NCI-H460 (cell line): ENCODE data around the gene KLF17. TPM values are rescaled to one million over a fixed set of nuclear protein-coding genes. Genes with fewer than 3 reads are reported as not detected.

ENCODE experiments used
- DNase-seq: peaks from one replicate; pipeline ENCODE4 v3.0.0-alpha.2; 2016; ENCODE audit warnings: low read depth; ENCODE audit errors: extremely low read depth
- small RNA-seq, 2 experiments: library from RNA; depleted of rRNA; stranded (forward); fragments of <200 nt; gene quantifications; one replicate each; pipeline ENCODE3, GENCODE V24; 2014
- total RNA-seq: library from RNA; depleted of rRNA; stranded (reverse); fragments of >200 nt; shearing (Covaris generic); gene quantifications from 2 replicates; pipeline ENCODE4 v1.2.3, GENCODE V29; 2014; rRNA removed

Gene KLF17
- total RNA-seq, 1 experiment from 2014 or later: not detected

DNA sequence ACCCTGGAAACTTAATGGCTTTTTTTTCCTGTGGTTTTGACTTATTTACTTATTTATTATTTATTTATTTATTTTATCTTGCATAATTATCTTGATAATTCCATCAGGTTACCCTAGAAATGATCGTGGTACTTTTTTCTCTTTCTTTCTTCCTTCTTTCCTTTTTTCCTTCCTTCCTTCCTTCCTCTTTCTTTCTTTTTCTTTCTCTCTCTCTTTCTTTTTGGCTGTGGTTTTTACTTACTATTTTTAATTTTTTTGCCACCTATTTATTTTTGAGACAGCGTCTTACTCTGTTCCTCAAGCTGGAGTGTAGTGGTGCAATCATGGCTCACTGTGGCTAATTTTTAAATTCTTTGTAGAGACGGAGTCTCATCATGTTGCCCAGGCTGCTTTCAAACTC is 29.0 kb downstream of the KLF17 start:
- DNase-seq: no peak

DNA sequence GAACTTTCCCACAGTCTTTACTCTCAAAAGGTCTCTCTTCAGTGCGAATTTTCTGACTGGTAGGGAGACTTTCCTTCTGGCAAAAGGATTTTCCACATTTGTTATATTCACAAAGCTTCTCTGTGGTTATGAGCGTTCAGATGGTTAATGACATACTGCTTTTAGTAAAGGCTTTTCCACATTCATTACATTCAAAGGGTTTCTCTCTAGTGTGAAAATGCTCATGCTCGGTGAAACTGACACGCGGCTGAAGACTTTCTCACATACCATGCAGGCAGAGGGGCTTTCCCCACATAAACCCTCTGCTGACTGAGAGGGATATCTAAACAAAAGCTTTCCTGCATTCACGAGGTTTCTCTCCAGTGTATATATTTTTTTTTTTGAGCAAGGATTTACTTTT is 32.7 kb downstream of the KLF17 start:
- no peak for DNase-seq

DNA sequence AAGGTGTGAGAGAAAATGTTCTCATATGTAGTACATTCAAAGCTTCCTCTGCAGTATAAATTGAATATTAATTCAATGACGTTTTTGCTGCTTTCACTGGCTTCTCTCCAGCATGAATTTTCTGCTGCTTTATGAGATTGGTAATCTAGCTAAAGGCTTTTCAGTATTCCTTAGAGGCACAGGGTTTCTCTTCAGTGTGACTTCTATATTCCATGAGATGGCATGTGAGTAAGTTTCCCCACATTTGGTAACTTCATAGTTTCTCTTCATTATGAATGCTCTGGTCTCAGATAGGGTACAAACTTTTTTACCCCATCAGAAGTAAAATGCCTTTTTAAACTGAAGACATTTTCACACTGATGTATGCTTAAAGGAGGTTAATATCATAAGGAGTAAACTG is 33.2 kb downstream of the KLF17 start:
- DNase-seq: no peak

DNA sequence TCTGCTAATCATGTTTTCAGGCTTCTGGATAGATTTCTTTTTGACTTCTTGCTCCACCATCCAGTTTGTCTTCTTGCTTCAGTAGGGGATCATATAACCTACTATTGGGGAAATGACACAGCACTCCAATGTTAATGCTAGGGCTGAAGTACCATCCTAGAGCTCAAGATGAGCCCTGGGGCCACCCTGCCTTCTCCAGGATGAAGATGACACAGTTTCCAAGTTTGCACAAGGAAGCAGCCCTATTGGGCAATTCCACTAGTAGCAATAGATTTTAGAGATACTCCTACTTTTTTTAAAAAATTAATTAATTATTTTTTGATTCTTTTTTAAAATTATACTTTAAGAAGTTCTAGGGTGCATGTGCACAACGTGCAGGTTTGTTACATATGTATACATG is 34.1 kb downstream of the KLF17 start:
- no peak for DNase-seq

DNA sequence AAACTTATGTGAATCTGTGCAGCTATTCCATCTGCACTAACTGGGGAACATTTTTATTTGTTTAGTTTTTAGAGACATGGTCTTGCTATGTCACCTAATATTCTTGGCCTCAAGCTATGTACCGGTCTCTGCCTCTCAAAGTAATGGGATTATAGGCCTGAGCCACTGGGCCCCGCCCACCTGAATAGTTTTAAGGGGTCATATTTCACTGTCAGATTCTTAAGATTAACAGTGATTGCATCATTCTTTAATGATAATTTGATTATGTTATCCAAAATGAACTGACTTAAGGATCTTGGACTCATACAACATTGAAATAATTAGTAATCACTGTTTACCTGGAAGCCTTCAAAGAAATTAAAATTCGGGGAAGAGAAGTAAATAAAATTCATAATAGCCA is 35.4 kb downstream of the KLF17 start:
- DNase-seq: peak; percentile 16

DNA sequence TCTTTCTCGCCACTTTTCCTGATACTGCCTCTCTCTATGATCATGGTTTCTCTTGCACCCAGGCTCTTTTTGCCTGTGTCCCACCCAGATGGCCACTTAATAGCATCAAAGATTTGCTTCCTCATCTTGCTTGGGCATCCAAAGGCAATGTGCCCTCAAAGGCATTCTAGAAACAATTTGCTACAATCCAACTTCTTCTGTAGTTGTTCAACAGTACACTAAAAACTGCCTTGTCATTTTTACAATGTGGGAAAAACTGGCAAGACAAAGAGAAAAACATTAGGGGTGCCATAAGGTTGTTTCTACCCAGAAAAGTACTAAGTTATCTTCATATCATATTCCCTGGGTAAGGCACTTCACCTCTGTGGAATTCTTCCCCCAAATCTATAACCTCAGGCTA is 39.3 kb downstream of the KLF17 start:
- DNase-seq: no peak

DNA sequence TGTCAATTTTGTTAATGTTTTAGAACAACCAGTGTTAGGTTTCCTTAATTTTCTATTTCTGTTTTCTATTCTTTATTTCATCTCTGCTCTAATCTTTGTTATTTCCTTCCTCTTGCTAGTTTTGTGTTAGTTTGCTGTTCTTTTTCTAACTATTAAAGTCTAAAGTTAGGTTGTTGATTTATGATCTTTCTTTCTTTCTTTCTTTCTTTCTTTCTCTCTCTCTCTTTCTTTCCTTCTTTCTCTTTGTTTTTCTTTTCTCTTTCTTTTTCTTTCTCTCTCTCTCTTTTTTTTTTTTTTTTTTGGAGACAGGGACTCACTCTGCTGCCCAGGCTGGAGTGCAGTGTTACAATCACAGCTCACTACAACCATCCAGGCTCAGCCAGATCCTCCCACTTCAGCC is 40.2 kb downstream of the KLF17 start:
- no peak for DNase-seq

DNA sequence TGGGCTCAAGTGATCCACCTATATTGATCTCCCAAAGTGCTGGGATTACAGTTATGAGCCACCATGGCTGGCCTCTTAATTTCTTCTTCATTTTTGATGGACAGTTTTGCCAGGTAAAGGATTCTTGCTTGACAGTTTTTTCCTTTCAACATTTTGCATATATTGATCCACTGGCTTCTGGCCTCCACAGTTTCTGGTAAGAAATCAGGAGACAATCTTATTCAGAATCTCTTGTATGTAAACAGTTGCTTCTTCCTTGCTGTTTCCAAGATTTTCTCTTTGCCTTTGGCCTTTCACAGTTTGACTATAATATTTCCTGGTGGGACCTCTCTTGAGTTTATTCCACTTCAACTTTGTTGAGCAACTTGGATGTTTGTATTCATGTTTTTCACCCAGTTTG is 42.9 kb downstream of the KLF17 start:
- DNase-seq: no peak

DNA sequence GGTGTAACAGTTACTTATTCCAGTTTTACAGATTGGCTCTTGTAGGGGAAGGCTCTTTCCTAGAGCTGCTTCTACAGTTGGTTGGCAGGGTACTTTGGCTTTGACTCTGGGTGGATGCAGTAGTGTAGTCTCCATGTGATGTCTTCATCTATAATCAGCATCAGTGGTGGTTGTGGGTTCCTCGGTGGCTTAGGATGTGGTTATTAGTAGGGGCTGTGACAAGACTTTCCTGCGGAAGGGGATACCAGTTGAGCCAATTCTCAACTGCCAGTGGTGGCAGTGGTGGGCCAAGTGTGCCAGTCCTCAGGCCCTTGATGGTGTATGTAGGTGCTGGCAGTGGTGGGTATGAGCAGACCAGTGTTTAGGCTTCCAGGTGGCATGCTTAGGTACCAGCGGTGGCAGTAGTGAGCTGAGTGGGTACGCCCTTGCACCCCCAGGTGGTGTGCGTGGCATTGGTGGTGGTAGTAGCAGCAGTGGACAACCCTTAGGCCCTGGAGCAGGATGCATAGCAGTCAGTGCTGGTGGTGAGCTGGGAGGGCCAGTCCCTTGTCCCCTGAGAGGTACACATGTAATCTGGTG is 50.0 kb downstream of the KLF17 start:
- DNase-seq: no peak

DNA sequence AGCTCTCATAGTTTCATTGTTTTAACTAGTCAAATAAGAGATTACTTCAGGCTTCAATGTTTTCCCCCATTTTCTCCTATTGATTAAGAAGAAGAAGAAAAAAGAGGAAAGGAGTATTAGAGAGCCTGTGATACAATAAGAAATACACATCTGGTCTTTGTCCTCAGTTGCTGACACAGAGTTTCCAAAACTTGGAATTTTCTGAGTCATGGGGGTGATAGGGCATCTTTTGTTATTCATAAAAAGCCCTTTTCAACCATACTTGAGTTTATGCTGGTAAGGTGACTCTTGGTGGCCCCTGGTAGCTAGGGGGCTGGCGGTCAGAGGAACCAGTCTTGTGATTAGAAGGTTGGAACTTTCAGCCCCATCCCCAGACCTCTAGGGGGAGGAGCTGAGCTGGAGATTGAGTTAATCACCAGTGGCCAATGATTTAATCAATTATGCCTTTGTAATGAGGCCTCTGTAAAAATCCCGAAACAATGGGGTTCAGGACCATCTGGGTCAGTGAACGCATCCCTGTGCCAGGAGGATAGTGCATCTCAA is 51.7 kb downstream of the KLF17 start:
- no peak for DNase-seq

DNA sequence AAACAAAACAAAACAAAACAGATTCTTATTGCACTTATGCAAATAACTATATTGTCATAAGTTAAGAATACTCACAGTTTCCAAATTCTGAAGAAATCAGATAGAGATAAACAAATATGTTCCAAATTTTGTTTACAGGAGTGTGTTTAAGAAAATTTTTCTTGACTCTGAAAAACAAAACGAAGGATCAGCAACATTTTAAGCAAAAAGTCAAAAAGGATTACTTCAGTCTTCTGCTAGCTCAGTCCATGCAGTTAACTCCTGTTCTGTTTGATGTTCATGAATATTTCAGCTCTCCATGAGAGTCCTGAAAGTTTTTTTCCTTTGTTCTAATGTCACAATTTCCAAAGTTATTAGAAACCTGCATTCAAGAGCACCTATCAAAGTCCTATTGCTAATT is 56.0 kb downstream of the KLF17 start:
- no peak for DNase-seq

Small RNA genes within 50 kb of the gene (small RNA-seq; reads per million reads assigned to genes)
- gene AL035417.1: 0 reads per million in 2 experiments
- gene OOSP1P1: 0 reads per million in 2 experiments
- gene RF00019: 0 reads per million in 2 experiments
- 0 to 0.06 reads per million in 2 experiments for gene RN7SL479P

Other genes starting within 250 kb of the KLF17 start
- 9.7 and 10.7 TPM in 2 replicates for gene ARTN, start 185.0 kb upstream of the KLF17 start, total RNA-seq
- gene IPO13, start 171.9 kb upstream of the KLF17 start, total RNA-seq: 10.1 and 11.6 TPM in 2 replicates
- gene DPH2, start 148.8 kb upstream of the KLF17 start, total RNA-seq: 28.1 and 28.9 TPM in 2 replicates
- gene ATP6V0B, start 143.9 kb upstream of the KLF17 start, total RNA-seq: 109 and 124 TPM in 2 replicates
- 38.6 and 46.2 TPM in 2 replicates for gene B4GALT2, start 139.6 kb upstream of the KLF17 start, total RNA-seq
- gene CCDC24, start 127.2 kb upstream of the KLF17 start, total RNA-seq: 1.0 and 1.2 TPM in 2 replicates
- gene SLC6A9, start 87.4 kb upstream of the KLF17 start, total RNA-seq: 12.1 and 12.9 TPM in 2 replicates
- not detected in 2 replicates for gene KLF18, start 22.8 kb downstream of the KLF17 start, total RNA-seq
- gene DMAP1, start 94.7 kb downstream of the KLF17 start, total RNA-seq: 11.1 and 12.7 TPM in 2 replicates
- 46.7 and 52.4 TPM in 2 replicates for gene ERI3, start 236.4 kb downstream of the KLF17 start, total RNA-seq